Dermis microvascular lymphatic vessel endothelial cell (primary cell): Measurements from ENCODE around the gene CFAP210. TPM values are rescaled to one million over a fixed set of nuclear protein-coding genes. Genes with fewer than 3 reads are reported as not detected.

ENCODE experiments used
- DNase-seq, 2 donors: peaks; one replicate each; pipeline versions ENCODE4 v3.0.0 to v3.0.0-alpha.2; 2010; ENCODE audit warnings: low read depth in 2 of 2
- total RNA-seq: library from RNA; depleted of rRNA; stranded (reverse); fragments of >200 nt; gene quantifications from 2 replicates; pipeline ENCODE4 v1.2.1, GENCODE V29; 2014

CFAP210 gene
- total RNA-seq, 1 donor from 2014 or later, result not detected

GRCh38 chr2:169673921-169674320 lies 20.3 kb downstream of the CFAP210 start:
- no peak for DNase-seq

GRCh38 chr2:169673106-169673505 lies 21.1 kb downstream of the CFAP210 start:
- DNase-seq, result no peak

- no peak for DNase-seq
These were observed 21.8 kb downstream of the CFAP210 start for GRCh38 chr2:169672406-169672805.

- DNase-seq, result no peak
These were observed 23.3 kb downstream of the CFAP210 start for GRCh38 chr2:169670937-169671336.

- DNase-seq, result no peak
These were observed 24.0 kb downstream of the CFAP210 start for GRCh38 chr2:169670215-169670651.

- no peak for DNase-seq
These were observed 26.6 kb downstream of the CFAP210 start for GRCh38 chr2:169667583-169667982.

- no peak for DNase-seq
These were observed 29.0 kb downstream of the CFAP210 start for GRCh38 chr2:169664978-169665930.

GRCh38 chr2:169664600-169664977 lies 29.6 kb downstream of the CFAP210 start:
- DNase-seq, result no peak

GRCh38 chr2:169663247-169663646 lies 31.0 kb downstream of the CFAP210 start:
- DNase-seq, result no peak

- no peak for DNase-seq
These were observed 31.5 kb downstream of the CFAP210 start for GRCh38 chr2:169662744-169663143.

GRCh38 chr2:169661265-169661664 lies 32.9 kb downstream of the CFAP210 start:
- DNase-seq, result no peak

- no peak for DNase-seq
These were observed 34.9 kb downstream of the CFAP210 start for GRCh38 chr2:169659320-169659719.

- no peak for DNase-seq
These were observed 35.3 kb downstream of the CFAP210 start for GRCh38 chr2:169658877-169659276.

GRCh38 chr2:169656164-169656563 lies 38.0 kb downstream of the CFAP210 start:
- no peak for DNase-seq

GRCh38 chr2:169653636-169654035 lies 40.6 kb downstream of the CFAP210 start:
- DNase-seq, result no peak

- DNase-seq, result no peak
These were observed 44.9 kb downstream of the CFAP210 start for GRCh38 chr2:169649278-169649677.

GRCh38 chr2:169647496-169647895 lies 46.7 kb downstream of the CFAP210 start:
- DNase-seq, result no peak

- DNase-seq, result no peak
These were observed 50.0 kb downstream of the CFAP210 start for GRCh38 chr2:169644173-169644572.

GRCh38 chr2:169641464-169641863 lies 52.7 kb downstream of the CFAP210 start:
- no peak for DNase-seq

GRCh38 chr2:169640104-169640503 lies 54.1 kb downstream of the CFAP210 start:
- no peak for DNase-seq

- no peak for DNase-seq
These were observed 56.6 kb downstream of the CFAP210 start for GRCh38 chr2:169637620-169638019.

- DNase-seq, result no peak
These were observed 57.6 kb downstream of the CFAP210 start for GRCh38 chr2:169636440-169637097.

- peak in 1 of 2 donors; percentile 3 for DNase-seq
These were observed 68.4 kb downstream of the CFAP210 start for GRCh38 chr2:169625781-169626180.
